Gastrocnemius medialis (tissue), 4 donors: Measurements from ENCODE around the gene PRKCZ. TPM values are rescaled to one million over a fixed set of nuclear protein-coding genes. Genes with fewer than 3 reads are reported as not detected.

Source experiments
- ATAC-seq, 2 donors: fragments of 150-250 bp; one replicate each; pipeline ENCODE4 v1.9.1; 2016
- DNase-seq, 2 donors: peaks; one replicate each; pipeline ENCODE4 v3.0.0-alpha.2; 2019
- H3K27ac ChIP-seq, 4 donors: fragments of 200-600 bp; sonication (generic); 1 replicate in 1 of 4; 2 replicates in 3 of 4; pipeline ENCODE4 v1.5.1; 2016 to 2018; ENCODE audit warnings: mild to moderate bottlenecking in 2 of 4, moderate library complexity in 1 of 4
- H3K27me3 ChIP-seq, 3 donors: fragments of 200-600 bp; sonication (generic) in 2 of 3; 1 replicate in 1 of 3; 2 replicates in 2 of 3; pipeline versions ENCODE4 v1.5.1 to v1.6.0; 2016 to 2019; ENCODE audit warnings: mild to moderate bottlenecking in 1 of 3, moderate library complexity in 1 of 3
- H3K36me3 ChIP-seq, 2 donors: fragments of 200-600 bp; sonication (generic) in 1 of 2; one replicate each; pipeline ENCODE4 v1.5.1; 2017 to 2018
- H3K4me1 ChIP-seq, 2 donors: fragments of 200-600 bp; sonication (generic) in 1 of 2; one replicate each; pipeline ENCODE4 v1.5.1; 2016 to 2017; ENCODE audit warnings: mild to moderate bottlenecking in 2 of 2
- H3K4me3 ChIP-seq, 4 donors: fragments of 200-600 bp; sonication (generic) in 3 of 4; 1 replicate in 1 of 4; 2 replicates in 3 of 4; pipeline ENCODE4 v1.5.1; 2016 to 2019; ENCODE audit warnings: mild to moderate bottlenecking in 2 of 4
- H3K9me3 ChIP-seq, 3 donors: fragments of 200-600 bp; sonication (generic) in 2 of 3; 1 replicate in 1 of 3; 2 replicates in 2 of 3; pipeline ENCODE4 v1.5.1; 2016 to 2019
- CTCF ChIP-seq, 5 experiments: fragments of 450-650 bp in 3 of 5; fragments of 200-600 bp in 2 of 5; sonication (generic) in 2 of 5; IDR thresholded peaks in 4 of 5; conservative IDR thresholded peaks in 1 of 5; 1 replicate in 4 of 5; 2 replicates in 1 of 5; pipeline ENCODE4 v1.5.1; 2016 to 2019; ENCODE audit warnings: antibody characterized with exemption in 5 of 5, mild to moderate bottlenecking in 3 of 5, moderate library complexity in 3 of 5
- POLR2A ChIP-seq, 2 donors: fragments of 450-650 bp; IDR thresholded peaks; one replicate each; pipeline ENCODE4 v1.6.1; 2017; ENCODE audit warnings: antibody characterized with exemption in 2 of 2, mild to moderate bottlenecking in 2 of 2, moderate library complexity in 2 of 2
- in situ Hi-C, 4 donors: fragments of 200-750 bp; cut with MboI; loops; one replicate each; pipeline versions ENCODE4 v1.15.0 to v1.8.0; 2017; ENCODE audit warnings: low sequenced_read_pairs in 4 of 4
- intact Hi-C: fragments of 100-400 bp; cut with DNase I; formaldehyde crosslinking; loops from one replicate; pipeline ENCODE4 v1.15.1; 2023; ENCODE audit warnings: low total_unique reads
- total RNA-seq, 4 donors: library from RNA; depleted of rRNA; stranded (reverse); fragments of >200 nt; gene quantifications; one replicate each; pipeline versions ENCODE4 v1.1.0 to v1.2.3, GENCODE V29; 2016

PRKCZ gene
- total RNA-seq, 4 donors from 2014 or later: 0.16 to 0.87 TPM; not detected in 2

GRCh38 chr1:2076826-2077225, 26.6 kb downstream of the PRKCZ start:
- DNase-seq (no peak), ATAC-seq (no peak)
- in situ Hi-C loops: no loop called here
- H3K9me3 ChIP-seq: peaks cover 0 to 14% (median 0%) of the 10 kb centered on the region in 3 donors
- H3K4me1 ChIP-seq: no peaks in the 10 kb centered on the region
- intact Hi-C loops: no loop called here
- H3K36me3 ChIP-seq: no peaks in the 10 kb centered on the region
- TF ChIP-seq POLR2A (IDR thresholded peaks at IDR 0.05): no peak
- TF ChIP-seq CTCF (IDR thresholded peaks at IDR 0.05 in 4 of 5, conservative IDR thresholded peaks at IDR 0.05 in 1 of 5): no peak
- H3K4me3 ChIP-seq: no peak overlapping the region
- peaks cover 33 to 41% (median 39%) of the 10 kb centered on the region in 3 donors for H3K27me3 ChIP-seq
- no peak overlapping the region for H3K27ac ChIP-seq

- ATAC-seq (no peak), DNase-seq (no peak)
- H3K4me1 ChIP-seq: no peaks in the 10 kb centered on the region
- H3K36me3 ChIP-seq: no peaks in the 10 kb centered on the region
- peaks cover 0 to 14% (median 0%) of the 10 kb centered on the region in 3 donors for H3K9me3 ChIP-seq
- intact Hi-C loops (no loop called here), in situ Hi-C loops (no loop called here)
- no peak overlapping the region for H3K4me3 ChIP-seq
- peaks cover 23 to 32% (median 25%) of the 10 kb centered on the region in 3 donors for H3K27me3 ChIP-seq
- H3K27ac ChIP-seq: no peak overlapping the region
- TF ChIP-seq POLR2A (IDR thresholded peaks at IDR 0.05): no peak
- no peak for TF ChIP-seq CTCF (IDR thresholded peaks at IDR 0.05 in 4 of 5, conservative IDR thresholded peaks at IDR 0.05 in 1 of 5)
Measured at GRCh38 chr1:2078170-2078569, 28.0 kb downstream of the PRKCZ start.

- Histone ChIP-seq H3K27ac (no peak overlapping the region), H3K36me3 (no peaks in the 10 kb centered on the region), H3K27me3 (peaks cover 10 to 25% (median 12%) of the 10 kb centered on the region in 3 donors), H3K9me3 (peaks cover 0 to 14% (median 0%) of the 10 kb centered on the region in 3 donors), H3K4me3 (no peak overlapping the region), H3K4me1 (no peaks in the 10 kb centered on the region)
- no peak for DNase-seq
- TF ChIP-seq CTCF (IDR thresholded peaks at IDR 0.05 in 4 of 5, conservative IDR thresholded peaks at IDR 0.05 in 1 of 5): no peak
- no peak for TF ChIP-seq POLR2A (IDR thresholded peaks at IDR 0.05)
- intact Hi-C loops: no loop called here
- in situ Hi-C loops: no loop called here
- ATAC-seq: no peak
Measured at GRCh38 chr1:2079396-2080085, 29.3 kb downstream of the PRKCZ start.

GRCh38 chr1:2080140-2080539, 29.9 kb downstream of the PRKCZ start:
- no peak for TF ChIP-seq CTCF (IDR thresholded peaks at IDR 0.05 in 4 of 5, conservative IDR thresholded peaks at IDR 0.05 in 1 of 5)
- no peak for TF ChIP-seq POLR2A (IDR thresholded peaks at IDR 0.05)
- H3K27ac ChIP-seq: no peak overlapping the region
- in situ Hi-C loops: no loop called here
- ATAC-seq (no peak), DNase-seq (no peak)
- no peaks in the 10 kb centered on the region for H3K4me1 ChIP-seq
- H3K36me3 ChIP-seq: no peaks in the 10 kb centered on the region
- intact Hi-C loops: no loop called here
- H3K27me3 ChIP-seq: peaks cover 6 to 19% (median 9%) of the 10 kb centered on the region in 3 donors
- H3K4me3 ChIP-seq: no peak overlapping the region
- H3K9me3 ChIP-seq: peaks cover 0 to 14% (median 0%) of the 10 kb centered on the region in 3 donors
